ENCODE data around the gene CCSER1. TPM values are rescaled to one million over a fixed set of nuclear protein-coding genes. Genes with fewer than 3 reads are reported as not detected.

The CCSER1 gene
- total and polyA plus RNA-seq, 2 of the 8 experiments (the other 6 are each of a cell fraction or from before 2014, with no cell fraction given): 0.26 to 0.84 TPM

- no peak for TF ChIP-seq CHD1 (IDR thresholded peaks at IDR 0.05; ENCODE audit: low read depth, low read length)
Observed at GRCh38 chr4:90621080-90621479, 493.9 kb downstream of the CCSER1 start (continued).

DNA sequence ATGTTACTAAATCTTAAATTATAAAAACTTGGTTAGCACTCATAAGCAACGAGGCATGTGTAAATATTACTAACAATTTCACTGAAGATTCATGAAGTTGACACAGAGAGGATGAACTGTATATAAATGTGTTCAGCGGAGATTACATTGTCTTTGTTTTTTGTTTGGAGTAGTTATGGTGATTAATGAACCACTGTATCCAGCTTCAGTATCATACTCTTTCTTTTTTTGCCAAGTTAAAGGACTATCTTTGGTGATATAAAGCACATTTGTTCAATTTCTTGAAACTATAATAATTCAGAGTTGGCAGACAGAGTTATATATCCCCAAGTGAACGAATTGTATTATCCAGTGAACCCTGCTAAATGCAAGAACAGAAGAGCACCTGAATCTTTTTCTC is 497.6 kb downstream of the CCSER1 start:
- Histone ChIP-seq H2BK15ac (ENCODE audit: low read length) (no peak overlapping the region), H4K20me1 (replicated peaks in 1 of 2; ENCODE audit: control insufficient read depth in 1 of 2, insufficient read depth in 2 of 2, low read length in 2 of 2) (no peaks in the 10 kb centered on the region), H3K79me2 (ENCODE audit: control insufficient read depth in 1 of 2, insufficient read depth in 2 of 2, low read length in 2 of 2) (no peaks in the 10 kb centered on the region), H3K23ac (ENCODE audit: insufficient read length) (no peak overlapping the region), H3K4me1 (replicated peaks in 1 of 4; ENCODE audit: control insufficient read depth in 3 of 4, insufficient read depth in 4 of 4, low read length in 3 of 4) (no peaks in the 10 kb centered on the region), H3K9me3 (ENCODE audit: insufficient read depth in 2 of 2, low read depth in 1 of 2, low read length in 1 of 2) (no peaks in the 10 kb centered on the region), H3K9ac (replicated peaks in 1 of 4; ENCODE audit: extremely low read depth in 1 of 4, low read depth in 3 of 4, low read length in 3 of 4) (no peak overlapping the region), H2BK5ac (ENCODE audit: low read depth, low read length) (no peak overlapping the region), H3K23me2 (ENCODE audit: low read depth, low read length) (no peaks in the 10 kb centered on the region), H3K27me3 (replicated peaks in 1 of 4; ENCODE audit: control insufficient read depth in 3 of 4, extremely low read depth in 1 of 4, insufficient read depth in 3 of 4, low read length in 3 of 4) (no peaks in the 10 kb centered on the region), H2BK120ac (replicated peaks; ENCODE audit: low read depth, low read length) (no peak overlapping the region), H3K4me2 (ENCODE audit: insufficient read depth in 1 of 2, low read depth in 2 of 2, low read length in 2 of 2) (no peak overlapping the region), H4K91ac (replicated peaks; ENCODE audit: insufficient read length, low read length) (no peak overlapping the region), H3K18ac (ENCODE audit: extremely low read depth, low read length) (no peak overlapping the region), H3K79me1 (ENCODE audit: low read depth, low read length) (no peaks in the 10 kb centered on the region), H3K56ac (replicated peaks; ENCODE audit: insufficient read length, low read depth, low read length) (no peak overlapping the region), H2BK20ac (ENCODE audit: low read length) (no peak overlapping the region), H2AFZ (ENCODE audit: low read length) (no peak overlapping the region), H2AK5ac (ENCODE audit: low read depth, low read length) (no peak overlapping the region), H3K4ac (replicated peaks; ENCODE audit: insufficient read length, low read depth, low read length) (no peak overlapping the region), H4K5ac (ENCODE audit: insufficient read length, low read depth, low read length) (no peak overlapping the region), H3K4me3 (ENCODE audit: extremely low read depth in 1 of 4, insufficient read depth in 2 of 4, low read depth in 3 of 4, low read length in 4 of 4) (no peak overlapping the region), H4K8ac (ENCODE audit: extremely low read depth, insufficient read depth, low read length) (no peak overlapping the region), H2BK12ac (ENCODE audit: low read depth, low read length) (no peak overlapping the region), H3K36me3 (ENCODE audit: control insufficient read depth in 2 of 4, insufficient read depth in 4 of 4, low read length in 3 of 4) (no peaks in the 10 kb centered on the region), H3K14ac (ENCODE audit: insufficient read length) (no peak overlapping the region), H3K27ac (ENCODE audit: low read depth, low read length) (no peak overlapping the region)
- 90% methylated on average over 3 of the region's 3 CpGs; no CpG with 5 or more reads in 1 of the 2 experiments for WGBS, 2 experiments (ENCODE audit: extremely low coverage in 1 of 2, insufficient coverage in 1 of 2, insufficient read length in 1 of 2, insufficient replicate concordance in 2 of 2, low coverage in 1 of 2, low lambda C conversion rate in 2 of 2, missing lambda C conversion rate in 1 of 2)
- FAIRE-seq (no peak), DNase-seq (ENCODE audit: low read depth in 1 of 2, low spot score in 2 of 2) (no peak)
- ChIA-PET CTCF (ENCODE audit: partially characterized antibody) (no interaction called here), POLR2A (ENCODE audit: partially characterized antibody) (no interaction called here)
- TF ChIP-seq SP4 (IDR thresholded peaks at IDR 0.05; ENCODE audit: low read length) (no peak), JUND (IDR thresholded peaks at IDR 0.05; ENCODE audit: low read length) (no peak), KDM4A (IDR thresholded peaks at IDR 0.05; ENCODE audit: low read depth, low read length, severe bottlenecking) (no peak), RNF2 (IDR thresholded peaks at IDR 0.05; ENCODE audit: borderline replicate concordance, low read depth, low read length, missing control alignments, poor library complexity, severe bottlenecking) (no peak), ZNF274 (IDR thresholded peaks at IDR 0.05; ENCODE audit: borderline replicate concordance, extremely low read depth, low read length) (no peak), EP300 (IDR thresholded peaks at IDR 0.05; ENCODE audit: borderline replicate concordance in 1 of 2, low read depth in 2 of 2, low read length in 2 of 2) (no peak), CBX8 (IDR thresholded peaks at IDR 0.05; ENCODE audit: borderline replicate concordance, low read depth, low read length) (no peak), E2F6 (IDR thresholded peaks at IDR 0.05) (no peak), USF2 (IDR thresholded peaks at IDR 0.05; ENCODE audit: low read length) (no peak), JUN (IDR thresholded peaks at IDR 0.05; ENCODE audit: low read depth, low read length) (no peak)
